H1 (cell line): ENCODE measurements around the gene ZMYM3.

Source experiments
- CTCF ChIP-seq, 3 experiments: IDR thresholded peaks; 1 replicate in 2 of 3; 2 replicates in 1 of 3; pipeline versions ENCODE4 v1.5.1 to v1.6.1; 2011; ENCODE audit warnings: low read length in 3 of 3, mild to moderate bottlenecking in 3 of 3, inconsistent platforms in 2 of 3, low read depth in 1 of 3, moderate library complexity in 1 of 3; ENCODE audit not compliant: insufficient read depth in 1 of 3; ENCODE audit errors: control extremely low read depth in 1 of 3
- POLR2AphosphoS5 ChIP-seq: IDR thresholded peaks from 2 replicates; pipeline ENCODE4 v1.6.1; 2011; ENCODE audit warnings: low read depth, low read length
- SIN3A ChIP-seq, 2 experiments: IDR thresholded peaks in 1 of 2; conservative IDR thresholded peaks in 1 of 2; 2 replicates each; pipeline ENCODE4 v1.6.1; 2011 to 2012; ENCODE audit warnings: low read length in 2 of 2, improper control_type of control experiment in 1 of 2, low read depth in 1 of 2, mild to moderate bottlenecking in 1 of 2
- TEAD4 ChIP-seq: IDR thresholded peaks from 2 replicates; pipeline ENCODE4 v1.6.1; 2012; ENCODE audit warnings: low read depth, low read length, inconsistent platforms, mixed read lengths

- TF ChIP-seq CTCF (IDR thresholded peaks at IDR 0.05; ENCODE audit: control extremely low read depth in 1 of 3, insufficient read depth in 1 of 3, low read depth in 1 of 3, low read length in 3 of 3): no peak
- TF ChIP-seq TEAD4: no peak
- TF ChIP-seq SIN3A (conservative IDR thresholded peaks at IDR 0.05 in 1 of 2, IDR thresholded peaks at IDR 0.05 in 1 of 2; ENCODE audit: low read depth in 1 of 2, low read length in 2 of 2): no peak
- no peak for TF ChIP-seq POLR2AphosphoS5
Observed at GRCh38 chrX:71216485-71216884, 37.5 kb downstream of the ZMYM3 start.
